ENCODE measurements around the gene ASXL3.

The ASXL3 gene

GRCh38 chr18:33641141-33641540 lies 63.1 kb downstream of the ASXL3 start:
- ATAC-seq: no peak
- no peak for TF ChIP-seq CSDC2 (CRISPR knock-in tag; IDR thresholded peaks at IDR 0.05)
- no peak for TF ChIP-seq ZNF565 (CRISPR knock-in tag; conservative IDR thresholded peaks at IDR 0.05; ENCODE audit: low read depth)
- TF ChIP-seq ZFP30 (CRISPR knock-in tag; IDR thresholded peaks at IDR 0.05): no peak
- no peak for TF ChIP-seq ARNTL (CRISPR knock-in tag; IDR thresholded peaks at IDR 0.05; ENCODE audit: borderline replicate concordance, low read depth)
- TF ChIP-seq ZNF70 (CRISPR knock-in tag; IDR thresholded peaks at IDR 0.05): no peak
- no peak for TF ChIP-seq ESRRG (CRISPR knock-in tag; IDR thresholded peaks at IDR 0.05)
- TF ChIP-seq, protein P1, sequence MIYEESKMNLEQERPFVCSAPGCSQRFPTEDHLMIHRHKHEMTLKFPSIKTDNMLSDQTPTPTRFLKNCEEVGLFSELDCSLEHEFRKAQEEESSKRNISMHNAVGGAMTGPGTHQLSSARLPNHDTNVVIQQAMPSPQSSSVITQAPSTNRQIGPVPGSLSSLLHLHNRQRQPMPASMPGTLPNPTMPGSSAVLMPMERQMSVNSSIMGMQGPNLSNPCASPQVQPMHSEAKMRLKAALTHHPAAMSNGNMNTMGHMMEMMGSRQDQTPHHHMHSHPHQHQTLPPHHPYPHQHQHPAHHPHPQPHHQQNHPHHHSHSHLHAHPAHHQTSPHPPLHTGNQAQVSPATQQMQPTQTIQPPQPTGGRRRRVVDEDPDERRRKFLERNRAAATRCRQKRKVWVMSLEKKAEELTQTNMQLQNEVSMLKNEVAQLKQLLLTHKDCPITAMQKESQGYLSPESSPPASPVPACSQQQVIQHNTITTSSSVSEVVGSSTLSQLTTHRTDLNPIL (CRISPR knock-in tag; IDR thresholded peaks at IDR 0.05; ENCODE audit: low read depth): no peak
- TF ChIP-seq, protein P2, sequence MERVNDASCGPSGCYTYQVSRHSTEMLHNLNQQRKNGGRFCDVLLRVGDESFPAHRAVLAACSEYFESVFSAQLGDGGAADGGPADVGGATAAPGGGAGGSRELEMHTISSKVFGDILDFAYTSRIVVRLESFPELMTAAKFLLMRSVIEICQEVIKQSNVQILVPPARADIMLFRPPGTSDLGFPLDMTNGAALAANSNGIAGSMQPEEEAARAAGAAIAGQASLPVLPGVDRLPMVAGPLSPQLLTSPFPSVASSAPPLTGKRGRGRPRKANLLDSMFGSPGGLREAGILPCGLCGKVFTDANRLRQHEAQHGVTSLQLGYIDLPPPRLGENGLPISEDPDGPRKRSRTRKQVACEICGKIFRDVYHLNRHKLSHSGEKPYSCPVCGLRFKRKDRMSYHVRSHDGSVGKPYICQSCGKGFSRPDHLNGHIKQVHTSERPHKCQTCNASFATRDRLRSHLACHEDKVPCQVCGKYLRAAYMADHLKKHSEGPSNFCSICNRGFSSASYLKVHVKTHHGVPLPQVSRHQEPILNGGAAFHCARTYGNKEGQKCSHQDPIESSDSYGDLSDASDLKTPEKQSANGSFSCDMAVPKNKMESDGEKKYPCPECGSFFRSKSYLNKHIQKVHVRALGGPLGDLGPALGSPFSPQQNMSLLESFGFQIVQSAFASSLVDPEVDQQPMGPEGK (CRISPR knock-in tag; IDR thresholded peaks at IDR 0.05; ENCODE audit: borderline replicate concordance): no peak
- TF ChIP-seq PPARA (CRISPR knock-in tag; IDR thresholded peaks at IDR 0.05; ENCODE audit: borderline replicate concordance): no peak
- no peak for TF ChIP-seq ISL1 (CRISPR knock-in tag; IDR thresholded peaks at IDR 0.05)
- TF ChIP-seq ZC3H10 (CRISPR knock-in tag; IDR thresholded peaks at IDR 0.05): no peak
- TF ChIP-seq, protein P3, sequence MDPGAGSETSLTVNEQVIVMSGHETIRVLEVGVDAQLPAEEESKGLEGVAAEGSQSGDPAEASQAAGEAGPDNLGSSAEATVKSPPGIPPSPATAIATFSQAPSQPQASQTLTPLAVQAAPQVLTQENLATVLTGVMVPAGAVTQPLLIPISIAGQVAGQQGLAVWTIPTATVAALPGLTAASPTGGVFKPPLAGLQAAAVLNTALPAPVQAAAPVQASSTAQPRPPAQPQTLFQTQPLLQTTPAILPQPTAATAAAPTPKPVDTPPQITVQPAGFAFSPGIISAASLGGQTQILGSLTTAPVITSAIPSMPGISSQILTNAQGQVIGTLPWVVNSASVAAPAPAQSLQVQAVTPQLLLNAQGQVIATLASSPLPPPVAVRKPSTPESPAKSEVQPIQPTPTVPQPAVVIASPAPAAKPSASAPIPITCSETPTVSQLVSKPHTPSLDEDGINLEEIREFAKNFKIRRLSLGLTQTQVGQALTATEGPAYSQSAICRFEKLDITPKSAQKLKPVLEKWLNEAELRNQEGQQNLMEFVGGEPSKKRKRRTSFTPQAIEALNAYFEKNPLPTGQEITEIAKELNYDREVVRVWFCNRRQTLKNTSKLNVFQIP (CRISPR knock-in tag; IDR thresholded peaks at IDR 0.05; ENCODE audit: borderline replicate concordance, low read depth): no peak
- no peak for TF ChIP-seq ZFP3 (CRISPR knock-in tag; IDR thresholded peaks at IDR 0.05)
- no peak for TF ChIP-seq TCF4 (CRISPR knock-in tag; IDR thresholded peaks at IDR 0.05; ENCODE audit: borderline replicate concordance)

DNA sequence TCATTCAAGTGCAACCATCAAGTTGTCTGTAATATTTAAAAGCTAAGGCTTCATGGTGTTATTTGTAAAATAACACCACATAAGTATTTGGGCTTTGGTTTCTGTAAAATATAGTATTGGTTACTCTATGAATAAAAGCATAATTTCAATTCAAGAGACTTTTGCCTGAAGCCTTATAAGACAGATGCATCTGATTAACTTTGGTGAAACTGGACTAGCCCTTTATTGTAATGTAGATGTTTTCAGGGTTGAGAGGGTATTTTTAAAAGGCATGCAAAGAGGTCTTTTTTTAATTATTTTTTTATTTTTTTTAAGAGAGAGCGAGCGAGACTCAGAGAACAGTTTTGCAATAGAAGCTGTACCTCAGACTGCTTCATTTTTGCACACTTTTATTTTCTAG lies 66.5 kb downstream of the ASXL3 start:
- no peak for TF ChIP-seq ZNF8 (CRISPR knock-in tag; IDR thresholded peaks at IDR 0.05)
- TF ChIP-seq ISL1 (CRISPR knock-in tag; IDR thresholded peaks at IDR 0.05): no peak
- TF ChIP-seq ARNTL (CRISPR knock-in tag; IDR thresholded peaks at IDR 0.05; ENCODE audit: borderline replicate concordance, low read depth): no peak
- TF ChIP-seq CSDC2 (CRISPR knock-in tag; IDR thresholded peaks at IDR 0.05): no peak
- TF ChIP-seq TSHZ2 (CRISPR knock-in tag; IDR thresholded peaks at IDR 0.05): no peak
- TF ChIP-seq, protein P2 (CRISPR knock-in tag; IDR thresholded peaks at IDR 0.05; ENCODE audit: borderline replicate concordance): no peak
- no peak for TF ChIP-seq ZFP3 (CRISPR knock-in tag; IDR thresholded peaks at IDR 0.05)
- TF ChIP-seq TCF4 (CRISPR knock-in tag; IDR thresholded peaks at IDR 0.05; ENCODE audit: borderline replicate concordance): no peak
- no peak for TF ChIP-seq ZC3H10 (CRISPR knock-in tag; IDR thresholded peaks at IDR 0.05)
- TF ChIP-seq, protein P3 (CRISPR knock-in tag; IDR thresholded peaks at IDR 0.05; ENCODE audit: borderline replicate concordance, low read depth): no peak
- no peak for TF ChIP-seq SNAI2 (CRISPR knock-in tag; IDR thresholded peaks at IDR 0.05)
- no peak for TF ChIP-seq ZNF70 (CRISPR knock-in tag; IDR thresholded peaks at IDR 0.05)
- no peak for TF ChIP-seq ESRRG (CRISPR knock-in tag; IDR thresholded peaks at IDR 0.05)
- TF ChIP-seq TOX (CRISPR knock-in tag; IDR thresholded peaks at IDR 0.05; ENCODE audit: borderline replicate concordance): no peak
- no peak for TF ChIP-seq ZFP30 (CRISPR knock-in tag; IDR thresholded peaks at IDR 0.05)
- TF ChIP-seq GLIS3 (CRISPR knock-in tag; IDR thresholded peaks at IDR 0.05): no peak
- no peak for ATAC-seq
